ENCODE data around the gene RAB6B.

The RAB6B gene

GRCh38 chr3:133894353-133895207 lies 1.1 kb downstream of the RAB6B start:
- peak; percentile 57 for DNase-seq (ENCODE audit: low spot score)

DNA sequence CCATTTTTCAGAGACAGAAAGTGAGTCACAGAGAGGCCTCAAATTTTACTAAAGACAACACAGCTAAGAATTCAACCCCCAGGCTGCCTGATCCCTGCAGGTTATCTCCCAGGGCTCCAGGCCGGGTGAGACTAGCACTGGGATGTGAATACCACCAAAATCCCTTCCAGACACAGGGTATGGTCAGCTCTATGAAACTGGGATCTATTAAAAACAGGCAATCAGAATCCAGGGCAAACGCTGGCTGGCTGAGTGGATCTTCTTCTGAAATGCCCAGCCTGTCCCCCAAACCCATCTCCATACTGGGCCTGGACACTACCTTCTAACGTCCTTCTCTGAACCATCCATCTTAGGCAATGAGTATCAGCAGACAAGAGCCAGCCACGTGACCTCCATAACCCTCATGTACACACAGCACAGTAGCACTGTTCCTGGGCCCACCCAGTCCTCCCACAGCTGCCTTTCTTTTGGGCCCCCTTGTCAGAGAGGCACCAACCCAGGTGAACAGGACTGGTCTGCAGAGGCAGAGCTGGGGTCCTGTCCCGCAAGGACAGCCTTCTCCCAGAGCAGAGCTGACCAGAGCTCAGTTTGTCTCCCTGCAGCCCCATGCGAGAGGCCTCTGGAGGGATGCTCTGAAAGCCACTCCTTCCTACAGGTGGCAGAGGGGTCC lies 1.9 kb downstream of the RAB6B start:
- DNase-seq (ENCODE audit: low spot score), result no peak

DNA sequence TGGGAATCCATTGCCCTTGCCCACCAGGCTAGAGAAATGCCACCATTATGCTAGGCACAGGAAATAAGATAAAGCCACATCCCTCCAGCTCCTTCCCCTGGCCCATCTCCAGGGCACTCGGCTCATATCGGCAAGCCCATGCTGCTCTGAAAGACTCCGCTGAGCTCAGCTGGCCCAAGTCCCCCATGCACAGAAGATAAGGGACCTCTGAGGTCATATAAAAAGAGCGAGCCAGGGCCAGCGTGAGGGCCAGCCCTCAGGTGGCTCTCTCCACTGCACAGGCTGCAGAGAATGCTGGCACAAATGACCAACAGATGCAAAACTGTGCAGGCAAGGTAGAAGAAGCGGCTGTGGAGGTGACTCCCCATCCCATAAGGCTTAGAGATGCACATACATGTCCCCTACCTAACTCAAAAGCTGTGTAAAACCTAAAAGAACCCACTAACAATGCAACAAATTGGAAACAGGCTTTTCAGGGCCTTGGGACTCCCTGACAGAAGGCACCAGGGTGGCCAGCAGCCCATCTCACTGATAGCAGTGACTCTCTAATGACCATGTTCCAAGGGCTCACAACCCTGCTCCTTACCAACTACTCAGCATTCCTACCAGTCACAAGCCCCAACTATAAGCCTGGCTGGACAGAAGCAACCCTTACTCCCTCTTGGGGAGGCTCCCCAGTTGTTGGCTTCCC lies 3.0 kb downstream of the RAB6B start:
- DNase-seq (ENCODE audit: low spot score), result no peak

DNA sequence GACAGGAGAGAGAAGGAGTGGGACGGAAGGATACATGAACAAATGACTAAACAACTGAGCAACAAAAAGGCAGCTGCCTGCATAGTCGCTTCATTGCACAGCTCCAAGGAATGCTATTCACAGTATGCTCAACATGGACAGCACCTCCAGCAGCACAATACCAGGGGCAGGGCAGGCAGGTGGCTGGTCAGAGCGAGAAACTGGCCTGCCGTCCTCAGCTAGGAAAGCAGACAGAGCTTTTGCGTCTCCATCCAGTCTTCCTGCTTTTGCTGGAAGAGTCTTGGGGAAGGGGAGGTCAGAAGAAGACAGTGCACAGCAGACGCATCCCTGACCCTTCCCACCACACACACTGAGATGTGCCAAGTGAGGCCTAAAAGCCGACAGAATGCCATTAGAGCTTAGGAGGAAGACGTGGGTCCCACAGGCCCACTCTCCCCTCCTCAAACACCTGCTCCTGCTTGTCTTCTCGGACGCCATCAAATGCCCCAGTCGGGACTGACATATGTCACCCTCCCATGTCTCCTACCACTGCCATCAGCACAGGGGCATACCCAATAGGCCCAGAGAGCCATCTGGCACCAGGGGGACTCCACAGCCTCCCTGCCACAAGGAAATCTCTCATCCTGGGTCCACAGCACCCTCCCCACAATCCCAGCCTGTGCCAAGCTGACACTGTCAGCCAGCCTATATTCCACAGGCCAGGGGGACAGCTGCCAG lies 3.9 kb downstream of the RAB6B start:
- DNase-seq (ENCODE audit: low spot score), result no peak

GRCh38 chr3:133890972-133891644 lies 4.6 kb downstream of the RAB6B start:
- no peak for DNase-seq (ENCODE audit: low spot score)

GRCh38 chr3:133890037-133890436 lies 5.6 kb downstream of the RAB6B start:
- DNase-seq (ENCODE audit: low spot score), result no peak

- DNase-seq (ENCODE audit: low spot score), result no peak
Measured at GRCh38 chr3:133888726-133889340, 6.8 kb downstream of the RAB6B start.

DNA sequence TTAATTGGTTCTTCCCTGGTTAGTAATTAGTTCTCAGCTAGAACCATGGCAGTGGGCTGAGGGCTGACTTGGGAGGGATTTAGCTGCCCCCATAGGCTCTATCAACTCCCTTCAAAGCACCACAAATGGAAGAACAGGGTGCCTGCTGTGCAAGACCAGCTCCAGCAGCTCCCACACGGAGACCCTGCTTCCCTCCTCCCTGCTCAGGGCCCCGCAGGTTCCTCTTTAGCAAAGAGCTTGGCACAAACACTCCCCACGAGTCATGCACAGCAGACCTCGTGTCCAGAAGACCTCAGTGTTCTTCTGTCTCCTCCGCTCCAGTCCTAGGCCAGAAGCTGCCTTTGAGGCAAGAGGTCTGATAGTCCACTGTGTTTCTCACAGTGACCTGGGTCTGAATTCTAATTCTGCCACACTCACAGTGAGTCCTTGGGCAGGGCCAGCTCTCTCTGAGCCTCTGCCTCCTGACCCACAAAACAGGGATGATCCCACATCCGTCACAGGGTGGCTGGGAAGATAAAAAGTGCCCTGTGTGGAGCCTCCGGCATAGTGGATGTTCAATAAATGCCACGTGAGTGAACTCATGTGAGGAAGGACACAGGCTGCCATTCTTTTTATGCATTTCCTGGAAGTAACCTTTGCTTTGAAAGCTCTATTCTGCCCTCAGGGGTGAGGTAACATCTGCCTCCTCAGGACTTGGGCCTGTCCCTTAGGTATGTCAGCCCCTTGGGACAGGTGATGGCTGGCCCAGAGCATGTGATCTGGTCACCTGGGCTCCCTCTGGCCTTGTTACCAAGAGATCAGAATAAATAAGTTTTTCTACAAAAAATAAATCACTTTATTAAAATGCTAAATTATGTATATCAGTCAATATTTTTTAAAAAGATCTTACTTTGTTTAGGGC lies 7.6 kb downstream of the RAB6B start:
- DNase-seq (ENCODE audit: low spot score), result no peak

DNA sequence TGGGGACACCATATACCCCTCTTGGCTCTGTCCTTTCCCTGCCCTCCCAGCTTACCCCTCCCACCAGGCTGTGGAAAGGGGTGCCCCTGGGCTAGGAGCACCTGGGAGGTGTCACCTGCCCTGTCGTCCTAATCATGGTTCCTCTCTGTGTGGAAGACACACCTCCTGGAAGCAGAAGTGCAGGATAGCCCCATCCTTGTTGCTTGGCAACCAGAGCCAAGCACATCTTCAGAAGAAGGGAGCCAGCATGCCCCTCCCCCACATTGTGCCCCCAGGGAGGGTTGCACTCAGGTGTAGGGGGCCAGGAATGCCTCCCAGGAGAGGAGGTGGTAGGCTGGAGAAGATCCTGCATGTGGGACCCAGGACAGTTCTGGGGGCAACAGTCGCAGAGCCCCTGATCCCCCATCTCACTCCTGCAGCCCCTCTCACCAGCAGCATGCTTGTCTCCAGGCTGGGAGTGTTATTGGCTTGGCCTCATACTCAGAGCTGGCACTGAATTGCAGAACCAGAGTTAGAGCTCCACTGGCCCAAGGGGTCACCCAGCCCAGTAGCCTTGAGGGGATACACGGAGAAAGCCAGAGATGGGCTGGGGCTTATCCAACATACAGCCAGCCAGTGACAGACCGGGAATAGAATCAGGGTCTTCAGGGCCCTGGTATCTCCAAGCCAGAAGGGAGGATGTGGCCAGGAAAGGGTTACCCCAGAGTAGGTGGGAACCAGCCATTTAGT lies 8.4 kb downstream of the RAB6B start:
- DNase-seq (ENCODE audit: low spot score), result no peak

- DNase-seq (ENCODE audit: low spot score), result no peak
Measured at GRCh38 chr3:133886031-133886722, 9.5 kb downstream of the RAB6B start.

DNA sequence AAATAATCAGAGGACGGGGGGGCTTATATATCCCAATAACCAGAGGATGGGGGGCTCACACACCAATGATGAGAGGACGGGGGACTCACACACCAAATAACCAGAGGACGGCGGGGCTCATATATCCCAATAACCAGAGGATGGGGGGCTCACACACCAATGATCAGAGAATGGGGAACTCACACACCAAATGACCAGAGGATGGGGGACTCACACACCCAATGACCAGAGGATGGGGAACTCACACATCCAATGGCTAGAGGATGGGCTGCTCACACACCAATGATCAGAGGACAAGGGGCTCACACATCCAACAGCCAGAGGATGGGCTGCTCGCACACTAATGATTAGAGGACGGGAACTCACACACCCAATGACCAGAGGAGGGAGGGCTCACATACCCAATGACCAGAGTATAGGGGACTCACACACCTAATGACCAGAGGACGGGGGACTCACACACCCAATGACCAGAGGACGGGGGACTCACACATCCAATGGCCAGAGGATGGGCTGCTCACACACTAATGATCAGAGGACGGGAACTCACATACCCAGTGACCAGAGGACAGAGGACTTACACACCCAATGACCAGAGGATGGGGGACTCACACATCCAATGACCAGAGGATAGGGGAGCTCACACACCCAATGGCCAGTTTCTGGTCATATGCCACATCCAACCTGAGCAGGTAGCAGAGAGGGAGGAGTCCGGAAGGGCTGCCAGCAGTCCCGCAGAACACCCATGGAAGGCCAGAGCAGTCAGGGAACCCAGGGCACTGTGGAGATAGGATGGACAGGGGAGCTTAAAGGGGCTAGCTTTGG lies 10.6 kb downstream of the RAB6B start:
- no peak for DNase-seq (ENCODE audit: low spot score)

DNA sequence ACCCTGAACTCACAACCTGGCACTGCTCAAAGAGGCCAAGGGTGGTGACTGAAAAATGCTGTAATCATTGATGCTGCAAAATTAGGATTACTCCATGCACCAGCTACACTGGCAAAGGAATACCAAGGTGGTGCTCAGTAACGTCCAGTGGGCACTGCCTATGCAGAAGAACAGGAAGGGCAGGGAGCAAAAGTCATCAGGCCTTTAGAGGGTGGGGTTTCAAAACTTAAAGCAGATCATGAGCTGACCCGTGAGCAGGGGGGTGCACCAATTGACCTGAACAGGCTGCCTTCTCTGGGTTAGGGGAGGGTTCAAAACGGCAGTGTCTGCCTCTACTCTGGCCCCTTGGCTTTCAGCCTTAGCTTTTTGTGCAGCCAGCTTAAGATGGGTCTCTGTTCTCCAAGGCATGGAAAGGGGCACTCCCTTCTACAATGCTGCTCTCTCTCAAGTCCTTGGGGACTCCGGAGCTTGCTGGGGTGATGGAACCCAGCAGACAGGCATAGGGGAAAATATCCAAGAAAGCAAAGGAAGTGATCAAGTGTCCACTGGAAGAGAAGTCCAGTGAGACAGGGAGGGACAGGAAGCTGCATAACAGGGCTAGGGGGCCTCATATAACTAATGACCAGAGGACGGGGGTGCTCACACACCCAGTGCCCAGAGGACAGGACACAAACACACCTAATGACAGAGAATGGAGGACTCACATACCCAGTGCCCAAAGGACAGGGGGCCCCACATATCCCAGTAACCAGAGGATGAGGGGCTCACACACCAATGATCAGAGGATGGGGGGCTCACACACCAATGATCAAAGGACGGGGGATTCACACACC lies 11.4 kb downstream of the RAB6B start:
- no peak for DNase-seq (ENCODE audit: low spot score)

DNA sequence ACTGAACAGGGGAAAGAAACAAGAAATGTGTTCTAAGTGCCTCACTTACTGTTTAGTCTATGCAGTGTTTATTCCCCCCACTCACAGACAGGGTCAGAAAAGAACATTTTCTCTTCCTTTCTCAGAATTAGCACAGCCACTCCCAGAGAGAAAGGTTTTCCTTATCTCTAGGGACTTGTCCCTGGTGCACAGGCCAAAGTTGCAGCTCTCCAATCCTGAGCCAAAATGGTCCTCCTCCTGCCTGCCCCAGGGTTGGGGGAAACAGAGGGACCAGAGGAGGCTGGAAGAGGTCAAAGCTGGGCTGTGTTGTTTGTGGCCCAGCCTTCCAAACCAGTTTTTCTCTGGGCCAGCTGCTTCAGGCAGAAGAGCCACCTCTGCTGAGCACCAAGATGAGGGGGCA lies 12.0 kb downstream of the RAB6B start:
- no peak for DNase-seq (ENCODE audit: low spot score)

DNA sequence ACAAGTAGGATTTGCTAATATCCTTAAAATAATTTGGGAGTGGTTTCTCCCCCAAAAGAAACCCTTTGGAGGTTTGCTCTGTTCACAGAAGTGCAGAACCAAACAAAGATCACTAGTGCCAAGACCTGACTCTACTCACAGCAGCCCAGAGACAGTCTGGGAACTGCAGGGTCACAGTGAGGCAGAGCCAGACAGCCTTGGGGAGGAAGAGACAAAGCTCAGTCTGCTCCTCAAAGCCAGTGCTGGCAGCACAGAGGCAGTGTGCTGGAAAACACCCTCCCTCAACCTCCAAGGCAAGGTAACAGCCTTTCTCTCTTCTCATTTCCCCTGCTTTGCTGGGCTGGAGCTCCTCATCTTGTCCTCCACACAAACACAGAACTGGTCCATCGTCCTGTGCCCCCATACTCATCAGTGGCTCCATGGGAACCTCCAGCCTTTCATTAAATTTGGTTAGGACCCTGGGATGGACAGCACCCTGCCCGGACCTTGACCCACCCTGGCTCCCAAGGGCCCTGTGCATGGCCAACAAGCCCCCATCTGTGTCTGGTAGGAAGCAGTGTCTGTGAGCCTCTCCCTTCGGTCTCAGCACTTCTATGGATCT lies 12.6 kb downstream of the RAB6B start:
- DNase-seq (ENCODE audit: low spot score), result no peak

DNA sequence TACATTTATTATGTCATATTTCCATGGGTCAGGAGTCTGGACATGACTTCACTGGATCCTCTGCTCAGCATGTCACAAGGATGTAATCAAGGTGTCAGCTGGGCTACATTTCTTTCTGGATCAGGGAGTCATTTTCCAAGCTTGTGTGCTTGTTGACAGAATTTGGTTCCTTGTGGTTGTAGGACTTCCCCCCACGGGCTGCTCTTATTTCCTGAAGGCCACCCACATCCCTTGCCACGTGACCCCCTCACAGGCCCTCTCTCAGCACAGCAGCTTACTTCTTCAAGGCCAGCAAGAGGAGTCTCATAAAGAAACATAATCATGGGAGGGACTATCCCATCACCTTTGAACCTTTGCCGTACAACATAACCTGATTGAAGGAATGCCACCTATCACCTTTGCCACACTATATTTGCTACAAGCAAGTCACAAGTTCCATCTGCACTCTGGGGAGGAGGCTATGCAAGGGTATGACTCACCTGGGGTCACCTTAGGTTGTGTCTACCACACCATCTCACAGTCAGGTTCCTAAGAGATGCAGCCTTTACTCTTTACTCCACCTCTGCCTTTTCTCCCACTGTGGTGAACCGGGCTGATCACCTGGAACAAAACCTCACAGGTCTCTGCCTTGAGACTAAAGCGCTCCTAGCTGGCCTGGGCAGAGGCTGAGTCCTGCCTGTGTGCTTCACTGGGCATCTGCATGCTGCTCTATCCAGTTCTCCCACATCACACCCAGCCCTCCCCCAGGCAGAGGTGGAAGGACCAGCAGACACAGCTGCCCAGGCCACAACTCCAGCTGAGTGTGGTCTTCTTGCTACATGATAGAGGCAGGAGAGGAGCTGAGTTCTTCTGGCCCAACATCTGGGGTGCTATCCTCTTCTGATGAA lies 13.5 kb downstream of the RAB6B start:
- DNase-seq (ENCODE audit: low spot score), result no peak

- no peak for DNase-seq (ENCODE audit: low spot score)
Measured at GRCh38 chr3:133881492-133881891, 14.2 kb downstream of the RAB6B start.
